Activated CD4-positive, alpha-beta T cell treated with anti-CD3 and anti-CD28 coated beads for 36 hours (primary cell): Measurements from ENCODE around the gene NTN3. TPM values are rescaled to one million over a fixed set of nuclear protein-coding genes. Genes with fewer than 3 reads are reported as not detected.
A peak's percentile ranks its signal among the peaks of the same experiment; 100 is the strongest.
"Not testable (repeated sequence)": the region's sequence is repeated elsewhere in the genome, so short reads cannot be mapped to it uniquely, and the experiment has no call there.

Experiments used
- ATAC-seq: fragments of 200-7000 bp; cut with Tn5 transposase; one replicate; pipeline ENCODE4 v1.10.0; 2021; ENCODE audit warnings: mild to moderate bottlenecking, moderate library complexity
- CTCF ChIA-PET: fragments of 350-600 bp; sonication (Branson Sonifier 250); formaldehyde crosslinking; loops from one replicate; lab custom pipeline; 2021; ENCODE audit warnings: antibody characterized with exemption; lab: Charles Lee
- POLR2A ChIA-PET: fragments of 350-600 bp; sonication (Branson Sonifier 250); formaldehyde crosslinking; loops from one replicate; lab custom pipeline; 2021; ENCODE audit warnings: antibody characterized with exemption, inconsistent platforms; lab: Charles Lee
- DNase-seq: peaks from one replicate; pipeline ENCODE4 v3.0.0-alpha.2; 2020
- H3K27ac Mint-ChIP-seq: one replicate; pipeline ENCODE4 v1.8.0; 2021; ENCODE audit warnings: mixed read lengths
- H3K27me3 Mint-ChIP-seq: one replicate; pipeline ENCODE4 v1.8.0; 2021; ENCODE audit warnings: mixed read lengths
- H3K36me3 Mint-ChIP-seq: one replicate; pipeline ENCODE4 v1.8.0; 2021; ENCODE audit warnings: low read depth, mixed read lengths
- H3K4me1 Mint-ChIP-seq: one replicate; pipeline ENCODE4 v1.8.0; 2021; ENCODE audit warnings: mixed read lengths
- H3K4me3 Mint-ChIP-seq: one replicate; pipeline ENCODE4 v1.8.0; 2021; ENCODE audit warnings: mild to moderate bottlenecking, moderate library complexity, mixed read lengths
- H3K9me3 Mint-ChIP-seq: one replicate; pipeline ENCODE4 v1.8.0; 2021; ENCODE audit warnings: low read depth, mixed read lengths
- intact Hi-C, 2 experiments: fragments of 100-400 bp; cut with DNase I in 1 of 2; cut with micrococcal nuclease in 1 of 2; formaldehyde crosslinking; loops; one replicate each; pipeline versions ENCODE4 v1.14.2 to v1.15.1; 2022 to 2024; cut with DNase I, micrococcal nuclease
- total RNA-seq, 2 experiments: library from RNA; stranded (reverse); gene quantifications; one replicate each; pipeline ENCODE4 v1.2.3, GENCODE V29; 2021

The NTN3 gene
- total RNA-seq, 2 experiments from 2014 or later: not detected

- peak; percentile 97 for ATAC-seq
- H3K27me3 Mint-ChIP-seq: no peaks in the 10 kb centered on the region
- intact Hi-C loops: loop anchor here (1.0 to 5.0 kb wide), 23 partner anchors 31 to 486 kb away; partner anchors contain the start of genes ABCA3 (in 2 of the 2), AMDHD2 (in 1 of the 2), ATP6V0C (in 1 of the 2) and E4F1 (in 1 of the 2)
- POLR2A ChIA-PET: interaction anchor here (1.2 kb wide), 1 partner anchor 30 kb away, joined by 3 read pairs; no protein-coding TSS in a partner anchor
- H3K9me3 Mint-ChIP-seq: no peaks in the 10 kb centered on the region
- DNase-seq: peak; percentile 99
- peak within 1 kb of the TSS; percentile 76 for H3K27ac Mint-ChIP-seq
- peaks cover 16% of the 10 kb centered on the region for H3K4me1 Mint-ChIP-seq
- CTCF ChIA-PET: interaction anchor here (0.6 to 1.5 kb wide), 6 partner anchors 30 to 477 kb away, joined by 3 read pairs; partner anchors contain the start of gene ABCA3
- peak within 1 kb of the TSS; percentile 97 for H3K4me3 Mint-ChIP-seq
- peaks cover 30% of the 10 kb centered on the region for H3K36me3 Mint-ChIP-seq
Observed at GRCh38 chr16:2429034-2429770, 41.9 kb upstream of the NTN3 start, which contains the start of gene CCNF. Gene CCNF (plus strand): TSS chr16:2429447. CDS start chr16:2429482, 35 bp downstream.

- ChIA-PET POLR2A (interaction anchor here (1.2 kb wide), 2 partner anchors 29 to 234 kb away, joined by 3 read pairs; no protein-coding TSS in a partner anchor), CTCF (interaction anchor here (1.0 to 1.5 kb wide), 2 partner anchors 72 to 110 kb away, joined by 3 read pairs; no protein-coding TSS in a partner anchor)
- Mint-ChIP-seq H3K4me1 (peaks cover 16% of the 10 kb centered on the region), H3K36me3 (peaks cover 34% of the 10 kb centered on the region), H3K27me3 (no peaks in the 10 kb centered on the region), H3K9me3 (no peaks in the 10 kb centered on the region), H3K4me3 (peak overlapping the region; percentile 97), H3K27ac (peak overlapping the region; percentile 72)
- intact Hi-C loops: loop anchor here (1.0 to 5.0 kb wide), 23 partner anchors 30 to 487 kb away; partner anchors contain the start of genes ABCA3 (in 2 of the 2), AMDHD2 (in 1 of the 2), ATP6V0C (in 1 of the 2) and E4F1 (in 1 of the 2)
- ATAC-seq (peak; percentile 16), DNase-seq (peak; percentile 33)
Observed at GRCh38 chr16:2429771-2430663, 41.1 kb upstream of the NTN3 start.

- POLR2A ChIA-PET: no interaction called here
- H3K9me3 Mint-ChIP-seq: no peaks in the 10 kb centered on the region
- peaks cover 50% of the 10 kb centered on the region for H3K36me3 Mint-ChIP-seq
Observed at GRCh38 chr16:2432286-2432685, 38.8 kb upstream of the NTN3 start.

GRCh38 chr16:2432801-2433505, 38.1 kb upstream of the NTN3 start:
- CTCF ChIA-PET: interaction anchor here (0.8 kb wide), 1 partner anchor 50 kb away, joined by 3 read pairs; no protein-coding TSS in a partner anchor
- no peaks in the 10 kb centered on the region for H3K9me3 Mint-ChIP-seq
- H3K4me1 Mint-ChIP-seq: peaks cover 16% of the 10 kb centered on the region
- POLR2A ChIA-PET: no interaction called here
- intact Hi-C loops: no loop called here
- DNase-seq (no peak), ATAC-seq (no peak)
- H3K27me3 Mint-ChIP-seq: no peaks in the 10 kb centered on the region
- H3K4me3 Mint-ChIP-seq: no peak overlapping the region
- peaks cover 55% of the 10 kb centered on the region for H3K36me3 Mint-ChIP-seq
- H3K27ac Mint-ChIP-seq: no peak overlapping the region

More at GRCh38 chr16:2432286-2432685, 38.8 kb upstream of the NTN3 start:
- H3K4me1 Mint-ChIP-seq: peaks cover 16% of the 10 kb centered on the region
- intact Hi-C loops: no loop called here
- no peak overlapping the region for H3K27ac Mint-ChIP-seq
- no peak for DNase-seq
- CTCF ChIA-PET: no interaction called here
- H3K27me3 Mint-ChIP-seq: no peaks in the 10 kb centered on the region
- no peak overlapping the region for H3K4me3 Mint-ChIP-seq
- ATAC-seq: no peak

DNA sequence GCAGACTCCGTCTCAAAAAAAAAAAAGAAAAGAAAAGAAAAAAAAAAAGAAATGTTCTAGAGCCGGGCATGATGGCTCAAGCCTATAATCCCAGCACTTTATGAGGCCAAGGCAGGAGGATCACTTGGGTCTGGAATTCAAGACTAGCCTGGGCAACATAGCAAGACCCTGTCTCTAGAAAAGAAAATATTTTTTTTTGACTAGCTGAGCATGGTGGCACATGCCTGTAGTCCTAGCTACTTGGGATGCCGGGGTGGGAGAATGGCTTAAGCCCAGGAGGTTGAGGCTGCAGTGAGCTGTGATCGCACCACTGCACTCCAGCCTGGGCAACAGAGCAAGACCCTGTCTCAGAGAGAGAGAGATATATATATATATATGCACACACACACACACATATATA, 35.9 kb upstream of the NTN3 start:
- peaks cover 64% of the 10 kb centered on the region for H3K36me3 Mint-ChIP-seq
- CTCF ChIA-PET, H3K4me1 Mint-ChIP-seq, POLR2A ChIA-PET, H3K27ac Mint-ChIP-seq, intact Hi-C loops, DNase-seq, H3K9me3 Mint-ChIP-seq, H3K4me3 Mint-ChIP-seq, H3K27me3 Mint-ChIP-seq, ATAC-seq: not testable (repeated sequence)

GRCh38 chr16:2436110-2436509, 35.0 kb upstream of the NTN3 start:
- ChIA-PET POLR2A (no interaction called here), CTCF (no interaction called here)
- Mint-ChIP-seq H3K27ac (no peak overlapping the region), H3K9me3 (no peaks in the 10 kb centered on the region), H3K4me3 (no peak overlapping the region), H3K36me3 (peaks cover 57% of the 10 kb centered on the region), H3K4me1 (peaks cover under 1% of the 10 kb centered on the region), H3K27me3 (no peaks in the 10 kb centered on the region)
- intact Hi-C loops: no loop called here
- ATAC-seq: no peak
- DNase-seq: no peak

- Mint-ChIP-seq H3K4me3 (no peak overlapping the region), H3K27ac (no peak overlapping the region)
- intact Hi-C loops: no loop called here
Observed at GRCh38 chr16:2437032-2437790, 33.9 kb upstream of the NTN3 start.

GRCh38 chr16:2438121-2438520, 33.0 kb upstream of the NTN3 start:
- intact Hi-C loops: no loop called here
- POLR2A ChIA-PET: no interaction called here
- CTCF ChIA-PET: no interaction called here
- Mint-ChIP-seq H3K4me1 (no peaks in the 10 kb centered on the region), H3K9me3 (no peaks in the 10 kb centered on the region), H3K4me3 (no peak overlapping the region), H3K36me3 (peaks cover 51% of the 10 kb centered on the region), H3K27ac (no peak overlapping the region), H3K27me3 (no peaks in the 10 kb centered on the region)
- no peak for ATAC-seq
- DNase-seq: no peak

More at GRCh38 chr16:2437032-2437790, 33.9 kb upstream of the NTN3 start:
- DNase-seq (no peak), ATAC-seq (no peak)
- ChIA-PET CTCF (interaction anchor here (0.6 kb wide), 1 partner anchor 724 kb away, joined by 3 read pairs; no protein-coding TSS in a partner anchor), POLR2A (interaction anchor here (0.6 kb wide), 1 partner anchor 185 kb away, joined by 6 read pairs; no protein-coding TSS in a partner anchor)
- Mint-ChIP-seq H3K36me3 (peaks cover 56% of the 10 kb centered on the region), H3K4me1 (no peaks in the 10 kb centered on the region), H3K9me3 (no peaks in the 10 kb centered on the region), H3K27me3 (no peaks in the 10 kb centered on the region)

DNA sequence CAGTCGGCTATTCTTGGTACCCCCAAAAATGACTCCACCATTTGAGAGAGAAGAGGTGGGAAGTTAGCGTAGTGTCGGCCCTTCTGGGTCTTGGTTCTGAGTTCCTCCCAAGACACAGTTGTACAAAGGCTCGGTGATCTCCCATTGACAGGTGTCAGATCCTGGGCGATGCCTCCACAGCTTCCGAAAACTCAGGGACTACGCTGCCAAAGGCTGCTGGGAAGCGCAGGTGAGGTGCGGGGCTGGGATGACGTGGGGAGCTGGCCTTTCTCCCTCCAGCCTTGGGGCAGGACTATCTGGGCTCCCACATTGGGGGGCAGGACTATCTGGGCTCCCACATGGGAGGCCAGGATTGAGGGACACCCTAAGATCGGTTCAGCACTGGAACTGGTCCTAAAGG, 31.5 kb upstream of the NTN3 start:
- H3K4me3 Mint-ChIP-seq: no peak overlapping the region
- no peak for ATAC-seq
- intact Hi-C loops: no loop called here
- H3K4me1 Mint-ChIP-seq: no peaks in the 10 kb centered on the region
- H3K36me3 Mint-ChIP-seq: peaks cover 49% of the 10 kb centered on the region
- POLR2A ChIA-PET: no interaction called here
- no peak overlapping the region for H3K27ac Mint-ChIP-seq
- DNase-seq: no peak
- H3K9me3 Mint-ChIP-seq: no peaks in the 10 kb centered on the region
- CTCF ChIA-PET: interaction anchor here (0.6 to 0.7 kb wide), 2 partner anchors 44 to 64 kb away, joined by 3 read pairs; no protein-coding TSS in a partner anchor
- H3K27me3 Mint-ChIP-seq: no peaks in the 10 kb centered on the region

GRCh38 chr16:2441143-2441804, 29.8 kb upstream of the NTN3 start:
- H3K4me1 Mint-ChIP-seq, DNase-seq, H3K4me3 Mint-ChIP-seq, CTCF ChIA-PET, intact Hi-C loops, H3K27me3 Mint-ChIP-seq, POLR2A ChIA-PET, H3K27ac Mint-ChIP-seq, H3K9me3 Mint-ChIP-seq: not testable (repeated sequence)
- peaks cover 51% of the 10 kb centered on the region for H3K36me3 Mint-ChIP-seq
- ATAC-seq: peak; percentile 53
